Kidney (tissue), 14 donors: ENCODE data around the gene NKAIN2. TPM values are rescaled to one million over a fixed set of nuclear protein-coding genes. Genes with fewer than 3 reads are reported as not detected.

Experiments used
- DNase-seq, 5 donors: peaks; one replicate each; pipeline ENCODE4 v3.0.0-alpha.2; 2013 to 2020
- FAIRE-seq: peaks from 2 replicates; lab custom pipeline; 2012; peaks lifted over from hg19 to GRCh38; lab: Jason Lieb, UNC
- H3K27ac ChIP-seq, 2 donors: one replicate each; pipeline ENCODE4 v1.7.0; 2013; ENCODE audit warnings: low read depth in 2 of 2, low read length in 2 of 2, inconsistent platforms in 1 of 2
- H3K27me3 ChIP-seq: one replicate; pipeline ENCODE4 v1.7.1; 2013; ENCODE audit warnings: low read length, inconsistent platforms; ENCODE audit not compliant: control insufficient read depth, insufficient read depth
- H3K36me3 ChIP-seq, 3 donors: one replicate each; pipeline versions ENCODE4 v1.7.0 to v1.7.1; 2013; ENCODE audit warnings: low read length in 3 of 3, control low read depth in 1 of 3, inconsistent platforms in 1 of 3; ENCODE audit not compliant: insufficient read depth in 3 of 3, control insufficient read depth in 2 of 3
- H3K4me1 ChIP-seq, 3 donors: one replicate each; pipeline versions ENCODE4 v1.7.0 to v1.7.1; 2013; ENCODE audit warnings: low read length in 3 of 3, inconsistent platforms in 1 of 3, low read depth in 1 of 3; ENCODE audit not compliant: control insufficient read depth in 2 of 3, insufficient read depth in 2 of 3
- H3K4me3 ChIP-seq, 3 donors: one replicate each; pipeline versions ENCODE4 v1.7.0 to v1.8.1; 2013; ENCODE audit warnings: low read length in 3 of 3, control low read depth in 1 of 3, inconsistent platforms in 1 of 3
- H3K9ac ChIP-seq, 3 donors: one replicate each; pipeline versions ENCODE4 v1.7.0 to v1.7.1; 2013; ENCODE audit warnings: low read length in 3 of 3, control low read depth in 1 of 3, inconsistent platforms in 1 of 3
- H3K9me3 ChIP-seq, 3 donors: one replicate each; pipeline versions ENCODE4 v1.7.0 to v1.7.1; 2013; ENCODE audit warnings: low read length in 3 of 3, control low read depth in 1 of 3, inconsistent platforms in 1 of 3; ENCODE audit not compliant: control insufficient read depth in 2 of 3, insufficient read depth in 1 of 3
- intact Hi-C: fragments of 100-400 bp; cut with DNase I; formaldehyde crosslinking; loops from one replicate; pipeline ENCODE4 v1.11.1; 2022
- polyA plus RNA-seq: library from polyadenylated mRNA; stranded (reverse); fragments of 350-450 nt; fragmentation: Illumina TruSeq; extraction: RNeasy Lipid Tissue Mini Kit (QIAGEN cat#74804); gene quantifications from one replicate; pipeline ENCODE4 v1.2.3, GENCODE V29; 2014; ENCODE audit warnings: low read depth, low replicate concordance; ENCODE audit not compliant: insufficient read depth
- total RNA-seq: library from RNA; stranded (reverse); fragmentation: NEBNext Ultra II Directional; extraction: Animal tissue kit (Norgen Biotek cat#: 25700); gene quantifications from one replicate; pipeline ENCODE4 v1.2.1, GENCODE V29; 2021
- TF ChIP-seq, protein P1 (sequence below): IDR thresholded peaks from 3 replicates; pipeline ENCODE4 v1.5.1; 2012; ENCODE audit warnings: mild to moderate bottlenecking, moderate library complexity, borderline replicate concordance; ENCODE audit not compliant: insufficient read depth; ENCODE audit errors: extremely low read depth
- donor health status: control.
- donor health status: control.
- donor health status: control.
- donor health status: control.
- donor health status: control.
- donor health status: DM: yes; HTN: yes; CAD: no.
- donor health status: Normal renal cell carcinoma (clear cell type).

Gene NKAIN2
- total and polyA plus RNA-seq, 2 donors from 2014 or later, result 0.39 to 1.8 TPM

DNA sequence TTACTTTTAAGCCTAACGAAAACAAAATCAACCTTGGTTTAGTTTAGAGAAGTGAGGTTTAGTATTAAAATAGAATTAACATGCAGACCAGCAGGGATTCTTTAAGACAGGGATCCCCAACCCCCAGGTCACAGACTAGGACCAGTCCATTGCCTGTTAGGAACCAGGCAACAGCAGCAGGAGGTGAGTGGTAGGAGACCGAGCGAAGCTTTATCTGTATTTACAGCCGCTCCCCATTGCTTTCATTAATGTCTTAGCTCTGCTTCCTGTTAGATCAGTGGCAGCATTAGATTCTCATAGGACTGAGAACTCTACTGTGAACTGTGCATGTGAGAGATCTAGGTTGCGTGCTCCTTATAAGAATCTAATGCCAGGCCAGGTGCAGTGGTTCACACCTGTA is 225.9 kb downstream of the NKAIN2 start:
- Histone ChIP-seq H3K9ac (no peak overlapping the region), H3K27ac (no peak overlapping the region), H3K36me3 (no peaks in the 10 kb centered on the region), H3K9me3 (no peaks in the 10 kb centered on the region), H3K4me3 (no peak overlapping the region), H3K4me1 (no peaks in the 10 kb centered on the region), H3K27me3 (no peaks in the 10 kb centered on the region)
- no peak for DNase-seq
- intact Hi-C loops, result no loop called here
- no peak for FAIRE-seq
- TF ChIP-seq, protein P1, sequence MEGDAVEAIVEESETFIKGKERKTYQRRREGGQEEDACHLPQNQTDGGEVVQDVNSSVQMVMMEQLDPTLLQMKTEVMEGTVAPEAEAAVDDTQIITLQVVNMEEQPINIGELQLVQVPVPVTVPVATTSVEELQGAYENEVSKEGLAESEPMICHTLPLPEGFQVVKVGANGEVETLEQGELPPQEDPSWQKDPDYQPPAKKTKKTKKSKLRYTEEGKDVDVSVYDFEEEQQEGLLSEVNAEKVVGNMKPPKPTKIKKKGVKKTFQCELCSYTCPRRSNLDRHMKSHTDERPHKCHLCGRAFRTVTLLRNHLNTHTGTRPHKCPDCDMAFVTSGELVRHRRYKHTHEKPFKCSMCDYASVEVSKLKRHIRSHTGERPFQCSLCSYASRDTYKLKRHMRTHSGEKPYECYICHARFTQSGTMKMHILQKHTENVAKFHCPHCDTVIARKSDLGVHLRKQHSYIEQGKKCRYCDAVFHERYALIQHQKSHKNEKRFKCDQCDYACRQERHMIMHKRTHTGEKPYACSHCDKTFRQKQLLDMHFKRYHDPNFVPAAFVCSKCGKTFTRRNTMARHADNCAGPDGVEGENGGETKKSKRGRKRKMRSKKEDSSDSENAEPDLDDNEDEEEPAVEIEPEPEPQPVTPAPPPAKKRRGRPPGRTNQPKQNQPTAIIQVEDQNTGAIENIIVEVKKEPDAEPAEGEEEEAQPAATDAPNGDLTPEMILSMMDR, result no peak

DNA sequence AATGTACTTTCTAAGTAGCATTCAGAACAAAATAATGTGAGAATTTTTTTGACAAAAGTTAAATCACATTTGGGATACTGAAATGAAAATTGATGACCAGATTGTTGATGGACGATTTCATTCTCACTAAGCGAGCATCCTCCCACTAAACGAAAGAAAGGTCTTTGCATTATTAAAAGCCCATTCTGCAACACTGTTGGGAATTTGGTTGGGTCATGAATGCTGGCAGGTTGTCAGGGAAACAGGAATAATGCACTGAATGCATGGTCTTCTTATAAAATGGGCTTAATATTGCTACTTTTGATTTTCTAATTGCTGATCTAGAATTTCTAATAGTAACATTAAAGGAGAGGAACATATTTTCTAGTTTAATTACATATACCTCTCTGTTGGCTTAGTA is 229.8 kb downstream of the NKAIN2 start:
- intact Hi-C loops, result no loop called here
- H3K27me3 ChIP-seq, result no peaks in the 10 kb centered on the region
- H3K36me3 ChIP-seq, result no peaks in the 10 kb centered on the region
- FAIRE-seq, result no peak
- no peaks in the 10 kb centered on the region for H3K9me3 ChIP-seq
- no peak overlapping the region for H3K9ac ChIP-seq
- no peak overlapping the region for H3K4me3 ChIP-seq
- DNase-seq, result no peak
- TF ChIP-seq, protein P1, result no peak
- no peaks in the 10 kb centered on the region for H3K4me1 ChIP-seq
- H3K27ac ChIP-seq, result no peak overlapping the region

DNA sequence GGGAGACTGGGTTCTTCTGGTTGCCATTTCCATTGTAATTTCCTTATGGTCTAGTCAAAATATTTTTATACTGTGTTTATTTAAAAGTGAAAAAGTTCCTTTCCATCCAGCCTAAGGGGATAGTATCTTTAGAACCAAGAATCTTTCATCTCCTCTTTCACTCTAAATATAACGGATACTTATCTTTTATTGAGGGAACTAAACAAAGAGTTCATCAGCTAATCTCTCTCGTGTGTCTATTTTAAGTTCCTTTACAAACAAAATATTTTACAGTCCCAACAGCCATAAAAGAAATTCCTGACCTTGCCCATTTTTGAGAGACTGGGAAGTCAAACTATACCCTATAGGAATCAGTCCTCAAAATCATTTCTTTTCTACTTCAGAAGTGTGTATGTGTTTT is 232.7 kb downstream of the NKAIN2 start:
- FAIRE-seq (no peak), DNase-seq (no peak)
- Histone ChIP-seq H3K27me3 (no peaks in the 10 kb centered on the region), H3K4me3 (no peak overlapping the region), H3K9ac (no peak overlapping the region), H3K27ac (no peak overlapping the region), H3K36me3 (no peaks in the 10 kb centered on the region), H3K4me1 (no peaks in the 10 kb centered on the region), H3K9me3 (no peaks in the 10 kb centered on the region)
- intact Hi-C loops, result no loop called here
- TF ChIP-seq, protein P1, result no peak

DNA sequence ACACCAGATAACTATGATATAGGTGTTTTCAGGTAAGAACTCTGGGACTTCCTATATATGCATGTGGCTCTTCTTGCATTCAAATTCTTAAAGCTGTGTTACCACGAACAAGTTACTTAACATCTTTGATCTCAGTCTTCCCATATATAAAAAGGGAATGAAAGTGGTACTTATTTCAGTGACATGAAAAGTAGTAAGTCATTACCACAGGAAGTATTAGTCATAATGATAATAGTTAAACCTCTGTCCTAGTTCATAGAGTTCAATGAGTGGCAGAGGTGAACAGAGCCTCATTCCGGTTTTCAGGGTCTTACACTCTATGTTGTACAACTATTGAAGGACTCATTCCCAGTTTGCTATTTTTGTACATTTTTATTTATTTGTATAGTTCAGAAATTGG is 237.0 kb downstream of the NKAIN2 start:
- TF ChIP-seq, protein P1, result no peak
- H3K4me1 ChIP-seq, result no peaks in the 10 kb centered on the region
- H3K9me3 ChIP-seq, result no peaks in the 10 kb centered on the region
- no peaks in the 10 kb centered on the region for H3K36me3 ChIP-seq
- no peaks in the 10 kb centered on the region for H3K27me3 ChIP-seq
- FAIRE-seq, result no peak
- intact Hi-C loops, result no loop called here
- no peak for DNase-seq
- H3K27ac ChIP-seq, result no peak overlapping the region
- no peak overlapping the region for H3K9ac ChIP-seq
- H3K4me3 ChIP-seq, result no peak overlapping the region
